DOHH2 (cell line): Measurements from ENCODE around the gene BICC1.

ENCODE experiments used
- H3F3A ChIP-seq: fragments of 200-600 bp; sonication (generic), shearing (Covaris generic); 2 replicates; pipeline ENCODE4 v1.6.0; 2016; ENCODE audit warnings: antibody characterized with exemption, mild to moderate bottlenecking; ENCODE audit not compliant: control insufficient read depth, insufficient read depth
- H3K27ac ChIP-seq: fragments of 200-600 bp; sonication (generic); 2 replicates; pipeline ENCODE4 v1.5.1; 2014; ENCODE audit warnings: low read depth, mild to moderate bottlenecking, low read length, moderate library complexity
- H3K27me3 ChIP-seq: fragments of 200-600 bp; sonication (generic); 2 replicates; pipeline ENCODE4 v1.6.1; 2014; ENCODE audit warnings: mild to moderate bottlenecking, low read length, mixed read lengths; ENCODE audit not compliant: control insufficient read depth
- H3K36me3 ChIP-seq: fragments of 200-600 bp; sonication (generic); 2 replicates; pipeline ENCODE4 v1.6.1; 2014; ENCODE audit warnings: mild to moderate bottlenecking, low read length, moderate library complexity, mixed read lengths; ENCODE audit not compliant: control insufficient read depth
- H3K4me1 ChIP-seq: fragments of 200-600 bp; sonication (generic); 2 replicates; pipeline ENCODE4 v1.6.1; 2014; ENCODE audit warnings: mild to moderate bottlenecking, low read length, mixed read lengths; ENCODE audit not compliant: control insufficient read depth
- H3K4me2 ChIP-seq: fragments of 200-600 bp; sonication (generic); 2 replicates; pipeline ENCODE4 v1.6.0; 2014; ENCODE audit warnings: mild to moderate bottlenecking, low read length, moderate library complexity
- H3K4me3 ChIP-seq: fragments of 200-600 bp; sonication (generic); 2 replicates; pipeline ENCODE4 v1.5.1; 2014; ENCODE audit warnings: mild to moderate bottlenecking, low read length, mixed read lengths
- H3K79me2 ChIP-seq: fragments of 200-600 bp; sonication (generic); 2 replicates; pipeline ENCODE4 v1.6.1; 2014; ENCODE audit warnings: mild to moderate bottlenecking, low read length, mixed read lengths; ENCODE audit not compliant: control insufficient read depth
- H3K9me2 ChIP-seq: fragments of 200-600 bp; sonication (generic); replicated peaks from 2 replicates; pipeline ENCODE4 v1.6.1; 2014; ENCODE audit warnings: mild to moderate bottlenecking, low read length, mixed read lengths; ENCODE audit not compliant: control insufficient read depth
- H3K9me3 ChIP-seq: fragments of 200-600 bp; sonication (generic); 2 replicates; pipeline ENCODE4 v1.6.1; 2014; ENCODE audit warnings: antibody characterized with exemption, low read length, mixed read lengths; ENCODE audit not compliant: control insufficient read depth, insufficient read depth
- H4K20me1 ChIP-seq: fragments of 200-600 bp; sonication (generic); 2 replicates; pipeline ENCODE4 v1.6.0; 2014; ENCODE audit warnings: low read depth, mild to moderate bottlenecking, antibody characterized with exemption, low read length, moderate library complexity; ENCODE audit not compliant: control insufficient read depth, insufficient read depth
- EZH2phosphoT487 ChIP-seq: fragments of 200-600 bp; sonication (generic); IDR thresholded peaks from 2 replicates; pipeline ENCODE4 v1.6.1; 2017; ENCODE audit warnings: borderline replicate concordance, mild to moderate bottlenecking, antibody characterized with exemption, low read length, moderate library complexity, mixed read lengths
- TF ChIP-seq, protein P1 (sequence below): fragments of 200-600 bp; sonication (generic); IDR thresholded peaks from one replicate; pipeline ENCODE4 v1.5.1; 2014; ENCODE audit warnings: antibody characterized with exemption, mild to moderate bottlenecking, low read depth, low read length; ENCODE audit not compliant: poor library complexity, severe bottlenecking

BICC1 gene

DNA sequence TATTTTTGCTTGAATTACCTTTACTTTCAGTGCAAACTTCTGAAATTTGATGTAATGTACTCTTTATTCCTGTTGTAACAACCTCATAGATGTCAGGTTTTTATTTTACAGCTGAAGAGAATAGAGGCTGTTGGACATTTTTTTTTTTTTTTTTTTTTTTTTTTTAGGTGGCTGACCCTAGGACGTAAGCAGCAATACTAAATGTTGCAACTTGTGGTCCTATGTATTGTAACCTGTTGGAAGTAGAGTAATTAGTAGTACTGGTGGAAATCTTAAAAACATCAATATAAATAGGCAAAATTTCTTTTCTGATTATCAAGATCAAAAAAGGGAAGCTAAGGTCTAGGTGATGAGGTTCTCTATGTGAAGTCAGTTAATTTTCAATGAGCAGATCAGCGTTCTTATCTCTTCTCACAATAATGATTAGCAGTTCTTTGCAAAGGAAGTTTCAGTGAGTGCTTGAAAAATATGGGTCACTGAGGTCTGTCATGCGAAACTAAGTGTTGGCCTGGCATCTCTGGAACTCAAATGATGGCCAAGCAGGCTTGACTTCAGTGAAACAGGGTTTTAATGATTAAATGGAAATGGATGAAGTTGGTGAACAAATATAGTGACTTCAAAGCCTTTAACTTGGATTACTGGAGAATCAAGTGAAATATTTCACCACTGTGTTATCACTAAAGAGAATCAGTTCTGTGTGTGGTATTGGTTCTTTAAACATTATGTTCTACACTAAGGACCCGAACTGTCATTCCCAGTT lies 42.7 kb downstream of the BICC1 start:
- H4K20me1 ChIP-seq: no peaks in the 10 kb centered on the region
- no peaks in the 10 kb centered on the region for H3K27me3 ChIP-seq
- H3K36me3 ChIP-seq: no peaks in the 10 kb centered on the region
- H3F3A ChIP-seq: no peaks in the 10 kb centered on the region
- no peaks in the 10 kb centered on the region for H3K4me1 ChIP-seq
- H3K4me2 ChIP-seq: no peak overlapping the region
- H3K9me3 ChIP-seq: no peaks in the 10 kb centered on the region
- no peaks in the 10 kb centered on the region for H3K9me2 ChIP-seq
- no peak overlapping the region for H3K27ac ChIP-seq
- no peaks in the 10 kb centered on the region for H3K79me2 ChIP-seq
- no peak overlapping the region for H3K4me3 ChIP-seq
- no peak for TF ChIP-seq EZH2phosphoT487
- TF ChIP-seq, protein P1, sequence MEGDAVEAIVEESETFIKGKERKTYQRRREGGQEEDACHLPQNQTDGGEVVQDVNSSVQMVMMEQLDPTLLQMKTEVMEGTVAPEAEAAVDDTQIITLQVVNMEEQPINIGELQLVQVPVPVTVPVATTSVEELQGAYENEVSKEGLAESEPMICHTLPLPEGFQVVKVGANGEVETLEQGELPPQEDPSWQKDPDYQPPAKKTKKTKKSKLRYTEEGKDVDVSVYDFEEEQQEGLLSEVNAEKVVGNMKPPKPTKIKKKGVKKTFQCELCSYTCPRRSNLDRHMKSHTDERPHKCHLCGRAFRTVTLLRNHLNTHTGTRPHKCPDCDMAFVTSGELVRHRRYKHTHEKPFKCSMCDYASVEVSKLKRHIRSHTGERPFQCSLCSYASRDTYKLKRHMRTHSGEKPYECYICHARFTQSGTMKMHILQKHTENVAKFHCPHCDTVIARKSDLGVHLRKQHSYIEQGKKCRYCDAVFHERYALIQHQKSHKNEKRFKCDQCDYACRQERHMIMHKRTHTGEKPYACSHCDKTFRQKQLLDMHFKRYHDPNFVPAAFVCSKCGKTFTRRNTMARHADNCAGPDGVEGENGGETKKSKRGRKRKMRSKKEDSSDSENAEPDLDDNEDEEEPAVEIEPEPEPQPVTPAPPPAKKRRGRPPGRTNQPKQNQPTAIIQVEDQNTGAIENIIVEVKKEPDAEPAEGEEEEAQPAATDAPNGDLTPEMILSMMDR: no peak

DNA sequence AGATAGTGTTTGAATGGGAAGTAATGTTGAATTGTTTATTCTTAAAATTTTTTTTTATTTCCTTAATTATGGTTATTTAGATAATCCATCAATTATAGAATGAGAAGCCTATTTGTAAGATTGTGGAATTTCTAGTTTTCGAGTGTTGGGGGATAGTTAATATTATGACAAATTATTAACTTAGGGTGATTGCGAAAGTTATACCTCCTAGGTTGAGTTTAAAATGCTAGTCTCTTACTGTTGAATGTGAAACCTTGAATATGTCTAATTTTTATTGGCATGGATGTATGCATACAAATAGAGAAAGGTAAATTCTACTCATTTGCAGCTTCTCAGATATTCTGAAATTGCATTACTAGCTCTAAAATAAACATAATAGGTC lies 43.2 kb downstream of the BICC1 start:
- Histone ChIP-seq H3K9me2 (no peaks in the 10 kb centered on the region), H3K36me3 (no peaks in the 10 kb centered on the region), H3K4me2 (no peak overlapping the region), H4K20me1 (no peaks in the 10 kb centered on the region), H3K9me3 (no peaks in the 10 kb centered on the region), H3K4me1 (no peaks in the 10 kb centered on the region), H3K79me2 (no peaks in the 10 kb centered on the region), H3K4me3 (no peak overlapping the region), H3K27ac (no peak overlapping the region), H3F3A (no peaks in the 10 kb centered on the region), H3K27me3 (no peaks in the 10 kb centered on the region)
- TF ChIP-seq, protein P1: no peak
- TF ChIP-seq EZH2phosphoT487: no peak

- no peaks in the 10 kb centered on the region for H3F3A ChIP-seq
- no peaks in the 10 kb centered on the region for H3K4me1 ChIP-seq
- no peak for TF ChIP-seq EZH2phosphoT487
- TF ChIP-seq, protein P1: no peak
- H3K4me3 ChIP-seq: no peak overlapping the region
- H3K36me3 ChIP-seq: no peaks in the 10 kb centered on the region
- H3K27me3 ChIP-seq: no peaks in the 10 kb centered on the region
- no peaks in the 10 kb centered on the region for H3K79me2 ChIP-seq
- no peak overlapping the region for H3K27ac ChIP-seq
- no peaks in the 10 kb centered on the region for H3K9me2 ChIP-seq
- no peaks in the 10 kb centered on the region for H3K9me3 ChIP-seq
- H3K4me2 ChIP-seq: no peak overlapping the region
- H4K20me1 ChIP-seq: no peaks in the 10 kb centered on the region
Observed at GRCh38 chr10:58556516-58557165, 44.0 kb downstream of the BICC1 start.
